ENCODE data around the gene DNMT3A. TPM values are rescaled to one million over a fixed set of nuclear protein-coding genes. Genes with fewer than 3 reads are reported as not detected.
"Not testable (repeated sequence)": the region's sequence is repeated elsewhere in the genome, so short reads cannot be mapped to it uniquely, and the experiment has no call there.

The DNMT3A gene
- total RNA-seq, 1 donor from 2014 or later = 25.3 TPM

DNA sequence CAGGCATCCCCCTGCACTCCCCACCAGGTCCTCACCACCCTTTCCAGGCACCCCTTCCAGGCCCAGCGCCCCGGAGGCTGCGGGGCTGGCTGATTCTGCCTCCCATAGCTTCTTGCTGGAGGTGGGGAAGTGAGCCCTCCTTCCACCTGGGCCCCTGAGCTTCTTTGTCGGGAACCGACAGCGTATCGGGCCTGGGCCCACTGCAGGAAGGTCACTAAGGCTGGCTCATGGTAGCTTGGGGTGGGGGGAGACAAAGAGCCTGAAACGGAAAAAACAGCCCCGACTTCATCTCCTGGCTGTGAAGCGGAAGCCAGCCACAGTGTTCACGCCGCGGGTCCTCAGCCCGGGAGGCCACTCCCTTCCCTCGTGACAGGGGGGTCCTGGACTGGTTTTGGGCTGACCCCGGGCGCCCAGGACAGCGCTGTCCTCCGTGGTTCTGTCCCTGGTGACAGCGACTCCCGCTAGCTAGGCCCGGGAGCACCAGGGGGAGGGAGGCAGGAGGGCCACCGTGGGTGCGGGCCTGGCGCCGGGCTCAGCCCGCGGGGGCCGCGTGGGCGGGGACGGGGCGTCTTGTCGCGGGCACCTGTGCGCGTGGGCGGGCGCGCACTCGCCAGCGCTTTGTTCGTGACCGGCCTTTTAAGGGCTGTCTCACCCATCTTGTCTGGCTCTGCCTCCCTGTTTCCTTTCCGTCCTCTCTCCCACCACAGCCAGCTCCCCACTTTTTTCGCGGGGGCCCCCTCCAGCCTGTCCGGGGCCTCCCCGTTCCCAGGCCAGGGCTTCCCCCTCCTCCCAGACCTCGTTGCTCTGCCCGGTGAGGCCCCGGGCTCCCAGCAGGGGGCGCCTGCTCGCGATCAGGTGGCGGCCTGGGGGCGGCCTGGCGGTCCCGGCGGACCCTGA lies 64.9 kb downstream of the DNMT3A start:
- no peak for DNase-seq (ENCODE audit: low read depth)
- Histone ChIP-seq H3K36me3 (ENCODE audit: control insufficient read depth, insufficient read depth, low read length) (no peaks in the 10 kb centered on the region), H3K4me3 (ENCODE audit: low read depth, low read length) (peak overlapping the region; percentile 17), H3K27me3 (ENCODE audit: control insufficient read depth, insufficient read depth, low read length) (no peaks in the 10 kb centered on the region)
- TF ChIP-seq, protein P1, sequence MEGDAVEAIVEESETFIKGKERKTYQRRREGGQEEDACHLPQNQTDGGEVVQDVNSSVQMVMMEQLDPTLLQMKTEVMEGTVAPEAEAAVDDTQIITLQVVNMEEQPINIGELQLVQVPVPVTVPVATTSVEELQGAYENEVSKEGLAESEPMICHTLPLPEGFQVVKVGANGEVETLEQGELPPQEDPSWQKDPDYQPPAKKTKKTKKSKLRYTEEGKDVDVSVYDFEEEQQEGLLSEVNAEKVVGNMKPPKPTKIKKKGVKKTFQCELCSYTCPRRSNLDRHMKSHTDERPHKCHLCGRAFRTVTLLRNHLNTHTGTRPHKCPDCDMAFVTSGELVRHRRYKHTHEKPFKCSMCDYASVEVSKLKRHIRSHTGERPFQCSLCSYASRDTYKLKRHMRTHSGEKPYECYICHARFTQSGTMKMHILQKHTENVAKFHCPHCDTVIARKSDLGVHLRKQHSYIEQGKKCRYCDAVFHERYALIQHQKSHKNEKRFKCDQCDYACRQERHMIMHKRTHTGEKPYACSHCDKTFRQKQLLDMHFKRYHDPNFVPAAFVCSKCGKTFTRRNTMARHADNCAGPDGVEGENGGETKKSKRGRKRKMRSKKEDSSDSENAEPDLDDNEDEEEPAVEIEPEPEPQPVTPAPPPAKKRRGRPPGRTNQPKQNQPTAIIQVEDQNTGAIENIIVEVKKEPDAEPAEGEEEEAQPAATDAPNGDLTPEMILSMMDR (IDR thresholded peaks at IDR 0.05; ENCODE audit: insufficient read depth, low read length, poor library complexity, severe bottlenecking) = peak; percentile 68

DNA sequence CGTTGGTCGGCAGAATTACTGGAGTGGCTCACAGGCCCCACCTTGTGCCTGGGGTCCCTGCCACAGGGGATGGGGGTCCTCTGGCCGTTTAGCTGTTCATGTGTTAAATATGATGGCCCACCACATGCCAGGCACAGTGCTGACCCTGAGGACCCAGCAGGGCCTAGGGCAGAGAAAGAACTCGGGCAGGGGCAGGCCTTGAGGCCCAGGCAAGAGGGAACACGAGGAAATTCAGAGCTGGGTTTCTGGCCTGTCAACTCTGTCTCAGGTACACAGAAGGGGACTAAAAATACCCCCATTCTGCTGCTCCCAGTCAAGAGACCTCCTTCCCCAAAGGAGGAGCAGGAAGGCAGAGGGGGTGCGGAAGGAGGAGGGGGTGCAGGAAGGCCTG lies 66.2 kb downstream of the DNMT3A start:
- Histone ChIP-seq H3K36me3 (ENCODE audit: control insufficient read depth, insufficient read depth, low read length) (no peaks in the 10 kb centered on the region), H3K27me3 (ENCODE audit: control insufficient read depth, insufficient read depth, low read length) (no peaks in the 10 kb centered on the region), H3K4me3 (ENCODE audit: low read depth, low read length) (no peak overlapping the region)
- DNase-seq (ENCODE audit: low read depth) = no peak
- TF ChIP-seq, protein P1 (IDR thresholded peaks at IDR 0.05; ENCODE audit: insufficient read depth, low read length, poor library complexity, severe bottlenecking) = no peak

DNA sequence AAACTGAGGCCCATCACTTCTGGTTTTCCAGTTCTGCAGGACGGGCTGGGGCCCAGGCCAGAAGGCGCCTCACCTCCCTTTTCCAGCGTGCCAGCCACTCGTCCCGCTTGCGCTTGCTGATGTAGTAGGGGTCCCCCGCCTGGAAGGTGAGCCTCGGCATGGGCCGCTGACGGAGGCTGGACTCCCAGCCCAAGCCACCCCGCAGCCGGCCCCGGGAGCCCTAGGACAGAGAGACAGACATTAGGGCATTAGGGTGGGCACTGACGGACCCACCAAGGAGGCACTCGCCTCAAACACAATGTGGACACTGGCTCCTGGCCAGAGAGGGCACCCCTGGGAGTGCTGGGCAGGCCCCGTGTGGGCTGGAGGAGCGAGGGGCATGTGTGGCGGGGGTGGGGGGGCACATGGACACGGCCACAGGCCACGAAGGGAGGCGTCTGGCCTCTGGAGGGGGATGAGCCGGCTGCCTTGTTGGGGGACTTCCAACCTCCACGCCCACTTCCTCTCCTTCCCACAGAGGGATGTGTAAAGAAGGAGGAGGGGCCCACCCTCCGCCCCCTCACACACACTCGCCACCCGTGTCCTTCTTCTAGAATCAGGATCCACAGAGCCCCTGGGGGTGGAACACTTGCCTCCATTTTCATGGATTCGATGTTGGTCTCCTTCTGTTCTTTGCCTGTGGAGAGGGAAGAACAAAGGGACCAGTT lies 66.7 kb downstream of the DNMT3A start:
- TF ChIP-seq, protein P1 (IDR thresholded peaks at IDR 0.05; ENCODE audit: insufficient read depth, low read length, poor library complexity, severe bottlenecking) = no peak
- no peaks in the 10 kb centered on the region for H3K36me3 ChIP-seq (ENCODE audit: control insufficient read depth, insufficient read depth, low read length)
- no peak overlapping the region for H3K4me3 ChIP-seq (ENCODE audit: low read depth, low read length)
- DNase-seq (ENCODE audit: low read depth) = no peak
- no peaks in the 10 kb centered on the region for H3K27me3 ChIP-seq (ENCODE audit: control insufficient read depth, insufficient read depth, low read length)

DNA sequence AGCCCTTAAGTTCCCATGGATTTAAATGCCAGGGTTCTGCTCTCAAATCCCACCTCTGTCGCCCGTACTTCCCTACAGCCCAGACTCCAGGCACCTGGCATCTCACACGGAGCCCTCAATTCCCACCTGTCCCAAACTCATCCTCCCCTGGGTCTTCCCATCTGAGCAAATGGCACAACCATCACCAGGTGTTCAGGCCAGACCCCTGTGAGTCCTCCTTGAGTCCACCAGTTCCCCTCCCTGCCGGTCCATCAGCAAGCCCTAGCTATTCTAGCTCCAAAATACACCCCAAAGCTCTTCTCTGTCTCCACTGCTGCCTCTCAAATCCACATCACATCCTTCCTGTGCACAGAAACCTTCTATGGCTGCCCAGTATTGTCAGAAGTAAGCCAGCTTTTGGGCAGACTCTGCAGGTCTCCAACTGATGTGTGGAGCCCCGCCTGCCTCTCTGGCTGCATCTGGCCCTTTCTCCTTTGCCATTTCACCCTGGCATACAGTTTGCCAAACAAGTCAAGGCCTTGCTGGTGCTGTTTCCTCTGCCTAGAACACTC lies 67.7 kb downstream of the DNMT3A start:
- Histone ChIP-seq H3K27me3 (ENCODE audit: control insufficient read depth, insufficient read depth, low read length) (no peaks in the 10 kb centered on the region), H3K4me3 (ENCODE audit: low read depth, low read length) (no peak overlapping the region), H3K36me3 (ENCODE audit: control insufficient read depth, insufficient read depth, low read length) (no peaks in the 10 kb centered on the region)
- no peak for DNase-seq (ENCODE audit: low read depth)
- TF ChIP-seq, protein P1 (IDR thresholded peaks at IDR 0.05; ENCODE audit: insufficient read depth, low read length, poor library complexity, severe bottlenecking) = no peak

DNA sequence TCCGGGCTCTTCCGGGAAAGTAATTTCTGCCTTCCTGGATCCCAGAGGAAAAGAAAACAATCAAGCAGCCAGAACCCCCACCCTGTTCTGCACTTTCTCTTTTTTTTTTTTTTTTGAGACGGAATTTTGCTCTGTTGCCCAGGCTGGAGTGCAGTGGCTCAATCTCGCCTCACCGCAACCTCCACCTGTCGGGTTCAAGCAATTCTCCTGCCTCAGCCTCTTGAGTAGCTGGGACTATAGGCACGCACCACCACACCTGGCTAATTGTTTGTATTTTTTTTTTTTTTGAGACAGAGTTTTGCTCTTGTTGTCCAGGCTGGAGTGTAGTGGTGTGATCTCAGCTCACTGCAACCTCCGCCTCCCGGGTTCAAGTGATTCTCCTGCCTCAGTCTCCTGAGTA lies 69.0 kb downstream of the DNMT3A start:
- H3K36me3 ChIP-seq (ENCODE audit: control insufficient read depth, insufficient read depth, low read length); H3K27me3 ChIP-seq (ENCODE audit: control insufficient read depth, insufficient read depth, low read length); DNase-seq (ENCODE audit: low read depth); H3K4me3 ChIP-seq (ENCODE audit: low read depth, low read length): not testable (repeated sequence)

DNA sequence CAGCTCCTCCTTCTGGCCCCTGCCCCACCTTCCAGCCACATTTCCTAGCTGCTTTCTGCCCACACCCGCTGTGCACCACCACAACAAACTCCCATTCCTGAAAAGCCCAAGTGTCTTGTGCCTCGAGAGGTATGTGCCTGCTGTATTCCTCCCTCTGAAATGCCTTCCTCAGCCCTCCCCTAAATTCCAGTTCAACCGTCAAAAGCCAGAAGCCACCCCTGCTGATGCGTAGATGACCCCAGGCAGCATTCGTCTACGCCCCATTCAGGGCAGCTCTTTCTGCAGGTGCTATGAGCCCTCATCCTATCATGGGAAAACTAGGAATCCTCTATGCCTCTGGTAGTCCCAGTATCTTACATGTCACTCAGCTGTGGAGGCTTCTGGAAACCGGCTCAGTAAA lies 71.7 kb downstream of the DNMT3A start:
- no peak for DNase-seq (ENCODE audit: low read depth)
- TF ChIP-seq, protein P1 (IDR thresholded peaks at IDR 0.05; ENCODE audit: insufficient read depth, low read length, poor library complexity, severe bottlenecking) = no peak
- no peak overlapping the region for H3K4me3 ChIP-seq (ENCODE audit: low read depth, low read length)
- H3K27me3 ChIP-seq (ENCODE audit: control insufficient read depth, insufficient read depth, low read length) = no peaks in the 10 kb centered on the region
- no peaks in the 10 kb centered on the region for H3K36me3 ChIP-seq (ENCODE audit: control insufficient read depth, insufficient read depth, low read length)
